D721Med (cell line): Measurements from ENCODE around the gene AGAP1.
A peak's percentile ranks its signal among the peaks of the same experiment; 100 is the strongest.
"Not testable (repeated sequence)": the region's sequence is repeated elsewhere in the genome, so short reads cannot be mapped to it uniquely, and the experiment has no call there.

ENCODE experiments used
- DNase-seq: peaks from one replicate; pipeline ENCODE4 v3.0.0; 2011; ENCODE audit warnings: low spot score; ENCODE audit not compliant: insufficient read length
- FAIRE-seq: peaks from 2 replicates; lab custom pipeline; 2011; peaks lifted over from hg19 to GRCh38; lab: Jason Lieb, UNC
- TF ChIP-seq, protein P1 (sequence below): IDR thresholded peaks from 2 replicates; pipeline ENCODE4 v1.5.1; 2012; ENCODE audit warnings: mild to moderate bottlenecking, control low read depth; ENCODE audit not compliant: insufficient read depth; ENCODE audit errors: missing control alignments

AGAP1 gene

DNA sequence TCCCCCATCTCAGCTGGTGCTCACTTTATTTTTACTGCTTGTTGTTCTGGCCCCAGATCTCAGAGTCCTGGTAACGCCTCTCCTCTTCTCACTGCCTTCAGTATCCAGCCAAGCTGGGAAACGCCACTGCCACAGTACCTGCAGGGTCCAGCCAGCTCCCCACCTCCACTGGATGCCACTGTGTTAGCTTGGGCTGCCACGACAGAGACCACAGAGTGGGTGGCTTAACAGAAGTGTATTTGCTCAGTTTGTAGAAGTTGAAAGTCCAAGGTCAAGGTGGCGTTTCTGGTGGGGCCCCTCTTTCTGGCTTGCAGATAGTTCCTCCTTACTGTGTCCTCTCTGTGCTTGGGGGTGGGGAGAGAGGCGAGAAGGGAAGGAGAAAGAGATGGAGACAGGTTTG is 107.1 kb downstream of the AGAP1 start:
- no peak for FAIRE-seq
- DNase-seq = no peak
- TF ChIP-seq, protein P1, sequence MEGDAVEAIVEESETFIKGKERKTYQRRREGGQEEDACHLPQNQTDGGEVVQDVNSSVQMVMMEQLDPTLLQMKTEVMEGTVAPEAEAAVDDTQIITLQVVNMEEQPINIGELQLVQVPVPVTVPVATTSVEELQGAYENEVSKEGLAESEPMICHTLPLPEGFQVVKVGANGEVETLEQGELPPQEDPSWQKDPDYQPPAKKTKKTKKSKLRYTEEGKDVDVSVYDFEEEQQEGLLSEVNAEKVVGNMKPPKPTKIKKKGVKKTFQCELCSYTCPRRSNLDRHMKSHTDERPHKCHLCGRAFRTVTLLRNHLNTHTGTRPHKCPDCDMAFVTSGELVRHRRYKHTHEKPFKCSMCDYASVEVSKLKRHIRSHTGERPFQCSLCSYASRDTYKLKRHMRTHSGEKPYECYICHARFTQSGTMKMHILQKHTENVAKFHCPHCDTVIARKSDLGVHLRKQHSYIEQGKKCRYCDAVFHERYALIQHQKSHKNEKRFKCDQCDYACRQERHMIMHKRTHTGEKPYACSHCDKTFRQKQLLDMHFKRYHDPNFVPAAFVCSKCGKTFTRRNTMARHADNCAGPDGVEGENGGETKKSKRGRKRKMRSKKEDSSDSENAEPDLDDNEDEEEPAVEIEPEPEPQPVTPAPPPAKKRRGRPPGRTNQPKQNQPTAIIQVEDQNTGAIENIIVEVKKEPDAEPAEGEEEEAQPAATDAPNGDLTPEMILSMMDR = no peak

DNA sequence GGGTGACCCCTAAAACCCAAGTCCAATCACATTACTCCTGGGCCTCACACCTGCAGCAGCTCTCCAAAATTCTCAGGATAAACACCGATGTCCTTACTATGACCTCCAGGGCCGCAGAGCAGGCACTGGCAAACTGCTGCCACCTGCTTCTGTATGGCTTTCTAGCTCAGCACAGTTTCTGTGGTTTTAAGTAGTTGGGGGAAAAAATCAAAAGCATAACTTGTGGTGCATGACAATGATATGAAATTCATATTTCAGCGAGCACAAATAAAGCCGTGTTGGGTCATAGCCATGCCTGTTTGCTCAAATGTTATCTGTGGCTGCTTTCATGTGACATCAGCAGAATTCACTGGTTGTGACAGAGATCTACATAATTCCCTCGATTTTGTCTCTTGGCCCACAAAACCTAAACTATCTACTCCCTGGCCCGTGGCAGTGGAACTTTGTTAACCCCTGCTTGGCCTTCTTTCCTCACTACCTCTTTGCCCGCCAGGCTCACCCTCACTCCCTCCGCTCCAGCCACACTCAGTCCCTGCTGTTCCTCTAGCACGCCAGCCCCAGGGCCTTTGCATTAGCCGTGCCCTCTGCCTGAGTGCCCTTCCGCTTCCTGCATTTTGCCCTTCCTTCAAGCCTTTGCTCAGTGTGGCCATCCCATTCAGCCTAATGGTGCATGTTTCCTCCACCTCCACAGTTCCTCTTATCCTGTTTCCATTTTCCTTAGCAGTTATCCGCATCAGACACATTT is 108.3 kb downstream of the AGAP1 start:
- DNase-seq (no peak), FAIRE-seq (no peak)
- TF ChIP-seq, protein P1 = no peak

DNA sequence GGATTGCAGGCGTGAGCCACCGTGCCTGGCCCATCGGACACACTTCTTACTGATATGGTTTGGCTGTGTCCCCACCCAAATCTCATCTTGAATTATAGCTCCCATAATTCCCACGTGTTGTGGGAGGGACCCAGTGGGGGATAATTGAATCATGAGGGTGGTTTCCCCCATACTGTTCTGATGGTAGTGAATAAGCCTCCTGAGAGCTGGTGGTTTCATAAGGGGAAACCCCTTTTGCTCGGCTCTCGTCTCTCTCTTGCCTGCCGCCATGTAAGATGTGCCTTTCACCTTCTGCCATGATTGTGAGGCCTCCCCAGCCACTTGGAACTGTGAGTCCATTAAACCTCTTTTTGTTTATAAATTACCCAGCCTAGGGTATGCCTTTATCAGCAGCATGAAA is 109.1 kb downstream of the AGAP1 start:
- FAIRE-seq, DNase-seq: not testable (repeated sequence)

DNA sequence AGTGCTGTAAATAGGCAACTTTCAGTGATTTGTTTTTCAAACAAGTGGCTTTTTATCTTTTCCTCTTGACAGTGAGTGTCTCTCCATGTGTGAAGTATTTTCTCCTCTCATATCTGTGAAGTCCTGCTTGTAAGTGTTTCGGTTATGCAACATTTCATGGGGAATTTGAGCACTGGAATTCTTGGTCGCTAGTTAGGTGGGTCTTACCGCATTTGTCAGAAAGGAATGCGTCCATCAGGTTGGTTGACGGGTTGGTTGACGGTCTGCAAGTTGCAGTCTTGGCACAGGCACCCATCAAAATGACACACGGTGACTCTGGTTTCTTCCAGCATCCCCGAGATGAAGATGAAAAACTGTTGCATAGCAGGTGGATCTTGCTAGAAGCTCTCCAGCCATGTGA is 109.8 kb downstream of the AGAP1 start:
- TF ChIP-seq, protein P1 = no peak
- DNase-seq = no peak
- no peak for FAIRE-seq

DNA sequence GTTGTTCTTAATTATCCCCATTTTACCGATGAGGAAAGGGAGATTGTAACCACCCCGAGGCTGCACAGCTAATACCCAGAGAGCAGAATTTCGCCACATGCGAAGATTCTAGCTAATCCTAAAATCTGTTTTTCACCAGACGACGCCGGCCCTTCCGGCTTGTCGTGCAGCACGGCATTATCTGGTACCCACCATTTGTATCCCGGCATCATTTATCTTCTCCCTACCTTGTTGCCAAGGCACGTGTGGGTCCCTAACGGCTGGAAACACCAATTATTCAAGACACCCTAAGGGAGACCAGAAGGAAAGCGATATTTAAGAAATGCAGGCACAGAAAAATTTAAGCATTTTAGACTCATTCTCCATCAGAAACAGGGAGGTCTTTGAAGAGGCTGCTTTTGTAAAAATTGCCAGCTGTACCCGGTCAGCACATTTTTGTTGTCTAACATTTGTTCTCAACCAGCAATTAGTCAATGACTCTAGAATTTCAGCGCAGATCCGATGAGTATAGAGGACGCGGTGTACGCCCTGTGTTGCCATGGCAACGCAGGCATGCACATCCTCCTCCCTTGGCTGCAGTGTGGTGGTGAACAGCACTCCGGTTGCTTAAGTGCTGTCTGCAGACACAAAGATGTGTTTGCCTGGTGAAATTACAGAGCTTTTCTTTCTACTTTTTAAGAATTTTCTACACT is 111.6 kb downstream of the AGAP1 start:
- TF ChIP-seq, protein P1 = no peak
- peak; percentile 93 for FAIRE-seq

DNA sequence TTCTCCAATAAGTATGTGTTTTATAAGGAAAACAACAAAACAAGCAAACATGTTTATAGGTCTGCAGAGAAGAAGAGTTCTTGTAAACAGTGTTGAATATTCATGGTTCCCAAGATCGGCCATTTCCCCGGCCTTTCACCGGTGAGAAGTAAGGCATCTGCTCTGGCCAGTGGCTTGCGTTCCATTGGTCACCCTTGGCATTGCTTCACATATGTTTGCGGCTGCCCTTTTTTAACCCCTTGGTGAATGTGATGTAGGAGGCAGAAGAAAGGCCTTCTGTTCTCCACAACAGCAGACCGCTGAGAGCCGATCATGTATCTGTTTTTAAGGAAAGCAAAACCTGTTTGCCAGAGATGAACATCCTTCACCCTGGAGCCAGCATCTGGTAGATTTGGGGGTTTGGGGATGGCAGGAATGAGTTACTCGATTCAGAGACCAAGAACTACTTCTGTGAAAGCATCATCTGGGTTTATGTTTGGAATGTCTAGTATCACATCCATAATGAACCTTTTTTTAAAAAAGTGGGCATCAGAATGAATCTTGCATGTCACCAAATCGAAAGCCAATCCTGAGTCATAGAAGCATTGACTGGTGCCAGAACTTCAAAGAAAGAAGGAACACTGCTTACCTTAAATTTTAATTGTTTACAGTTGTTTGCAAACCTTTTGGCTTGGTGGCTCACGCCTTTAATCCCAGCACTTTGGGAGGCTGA is 112.3 kb downstream of the AGAP1 start:
- FAIRE-seq (no peak), DNase-seq (no peak)
- TF ChIP-seq, protein P1 = no peak

More for the DNA sequence above, 111.6 kb downstream of the AGAP1 start:
- peak; percentile 53 for DNase-seq

DNA sequence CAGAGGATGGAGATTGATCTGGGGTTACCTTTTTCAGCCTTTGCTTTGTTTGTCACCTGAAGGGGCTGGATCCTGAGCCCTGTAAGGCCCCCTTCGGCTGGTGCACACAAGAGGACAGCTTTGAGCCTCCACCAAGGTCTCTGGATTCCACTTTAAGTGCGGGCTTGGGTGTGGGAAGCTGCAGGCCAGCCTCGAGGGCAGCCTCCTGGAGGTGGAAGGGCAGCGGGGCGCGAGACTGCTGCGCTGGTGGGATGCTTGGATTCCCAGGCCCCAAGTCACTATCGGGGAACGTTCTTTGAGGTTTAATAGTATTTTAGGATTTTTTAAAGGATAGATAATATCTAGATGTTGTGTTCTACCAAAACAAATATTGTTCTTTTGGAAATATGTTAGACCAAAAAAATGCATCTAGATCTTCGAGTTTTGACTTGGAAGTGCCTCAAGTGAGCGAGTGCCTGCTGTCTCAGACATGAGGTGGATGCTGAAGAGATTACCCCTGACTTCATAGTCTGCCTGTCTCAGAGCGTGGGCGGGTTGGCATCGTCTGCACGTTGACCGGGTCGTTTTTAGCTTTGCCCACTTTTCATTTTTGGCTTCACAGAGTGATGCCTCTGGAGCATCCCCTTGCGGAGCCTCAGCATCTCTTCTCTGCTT is 113.8 kb downstream of the AGAP1 start:
- DNase-seq (no peak), FAIRE-seq (no peak)
- TF ChIP-seq, protein P1 = no peak
